Stimulated activated CD8-positive, alpha-beta memory T cell treated with anti-CD3 and anti-CD28 coated beads, Interleukin-2, amount 100 ng/mL, for 1 hour (primary cell): ENCODE results near the gene NCKAP1.
"Not testable (repeated sequence)": the region's sequence is repeated elsewhere in the genome, so short reads cannot be mapped to it uniquely, and the experiment has no call there.

Experiments
- DNase-seq, 2 donors: peaks; one replicate each; pipeline ENCODE4 v3.0.0-alpha.2; 2020; ENCODE audit warnings: low read depth in 2 of 2

The NCKAP1 gene

GRCh38 chr2:182907081-182907830, 131.0 kb downstream of the NCKAP1 start:
- DNase-seq, result no peak

GRCh38 chr2:182906454-182906853, 131.8 kb downstream of the NCKAP1 start:
- no peak for DNase-seq

GRCh38 chr2:182904844-182905243, 133.4 kb downstream of the NCKAP1 start:
- no peak for DNase-seq

DNA sequence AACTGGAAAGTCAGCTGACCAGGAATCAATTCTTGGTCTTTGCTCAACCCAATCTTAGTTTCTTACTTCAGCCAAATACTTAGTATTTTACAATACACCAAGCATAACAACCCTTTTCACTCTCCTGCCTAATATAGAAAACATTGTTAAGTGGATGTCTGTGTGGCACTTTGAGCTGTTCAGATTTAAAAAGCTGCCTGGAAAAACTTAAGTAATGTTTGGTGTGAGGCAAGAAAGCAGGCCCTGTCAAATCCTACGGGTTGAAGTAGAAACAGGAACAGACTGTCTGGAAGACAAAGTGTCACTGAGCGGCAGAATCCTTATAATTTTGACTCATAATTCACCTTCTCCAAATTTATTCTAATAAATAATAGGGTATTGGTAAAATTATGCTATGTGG, 134.7 kb downstream of the NCKAP1 start:
- no peak for DNase-seq

GRCh38 chr2:182901748-182902147, 136.5 kb downstream of the NCKAP1 start:
- DNase-seq, result no peak

DNA sequence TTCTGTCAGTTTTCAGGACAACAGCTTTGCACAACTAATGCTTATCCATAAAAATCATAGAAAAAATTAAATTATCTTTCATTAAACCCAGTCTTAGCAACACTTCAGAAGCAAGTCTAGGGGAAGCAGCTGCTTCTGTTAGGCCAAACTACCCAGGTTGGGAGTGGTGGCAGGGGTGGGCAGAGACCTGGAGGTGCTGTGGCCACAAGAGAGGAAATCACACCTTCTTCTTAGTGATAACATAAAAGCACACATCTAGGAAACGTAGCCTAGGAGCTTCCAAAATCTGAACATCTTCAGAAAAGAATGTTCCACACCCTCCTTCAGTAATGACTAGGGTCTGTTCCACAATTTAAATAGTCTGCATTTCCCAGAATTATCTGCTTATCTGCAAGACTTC, 139.5 kb downstream of the NCKAP1 start:
- DNase-seq, result no peak

- DNase-seq, result no peak
Observed at GRCh38 chr2:182897137-182897536, 141.1 kb downstream of the NCKAP1 start.

DNA sequence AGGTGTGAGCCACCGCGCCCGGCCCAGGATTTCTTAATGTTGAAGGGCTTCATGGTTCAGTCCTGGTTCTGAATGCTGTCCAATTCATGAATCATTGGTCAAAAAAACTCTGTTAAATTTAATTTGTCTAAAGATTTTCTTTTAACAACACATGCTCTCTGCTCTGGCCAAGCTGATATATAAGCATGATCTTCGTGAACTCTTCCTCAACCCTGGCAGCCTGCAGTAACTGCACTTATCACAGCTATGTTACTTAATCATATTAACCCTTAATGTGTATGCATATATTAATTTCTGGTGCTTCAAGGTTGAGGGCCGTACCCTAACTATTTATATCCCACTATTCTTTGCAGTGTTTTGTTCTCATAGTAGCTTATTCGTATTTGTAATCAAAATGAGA, 142.5 kb downstream of the NCKAP1 start:
- no peak for DNase-seq

DNA sequence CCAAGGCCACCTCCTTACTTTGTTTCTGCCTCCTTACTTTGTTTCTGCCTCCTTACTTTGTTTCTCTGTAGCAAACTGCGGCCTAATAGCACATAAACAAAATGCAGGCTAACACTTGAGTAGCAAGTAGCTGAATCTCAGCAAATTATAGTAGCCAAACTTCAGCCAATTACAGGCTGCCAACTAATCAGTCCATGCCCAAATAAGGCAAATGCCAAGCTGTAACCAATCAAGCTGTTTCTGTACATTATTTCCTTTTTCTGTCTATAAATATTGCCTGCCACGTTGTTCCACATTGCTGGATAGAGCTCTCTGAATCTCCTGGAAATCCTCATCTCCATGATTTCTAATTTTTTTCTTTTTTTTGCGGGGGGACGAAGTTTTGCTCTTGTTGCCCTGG, 143.1 kb downstream of the NCKAP1 start:
- no peak for DNase-seq

- DNase-seq, result no peak
Observed at GRCh38 chr2:182894174-182894573, 144.1 kb downstream of the NCKAP1 start.

- DNase-seq, result no peak
Observed at GRCh38 chr2:182893666-182894065, 144.6 kb downstream of the NCKAP1 start.

DNA sequence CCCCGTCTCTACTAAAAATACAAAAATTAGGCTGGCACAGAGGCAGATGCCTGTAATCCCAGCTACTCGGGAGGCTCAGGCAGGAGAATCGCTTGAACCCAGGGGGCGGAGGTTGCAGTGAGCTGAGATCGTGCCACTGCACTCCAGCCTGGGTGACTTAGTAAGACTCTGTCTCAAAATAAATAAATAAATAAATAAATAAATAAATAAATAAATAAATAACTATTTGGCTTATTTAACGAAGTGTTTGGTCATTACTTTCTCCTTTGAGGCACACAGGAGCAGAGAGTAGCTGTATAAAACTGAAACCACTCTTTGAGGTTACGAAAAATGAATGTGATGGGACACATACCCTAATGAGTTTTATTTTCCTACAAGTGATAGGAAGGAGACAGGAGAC, 145.2 kb downstream of the NCKAP1 start:
- DNase-seq, result not testable (repeated sequence)

GRCh38 chr2:182891611-182892010, 146.6 kb downstream of the NCKAP1 start:
- no peak for DNase-seq

DNA sequence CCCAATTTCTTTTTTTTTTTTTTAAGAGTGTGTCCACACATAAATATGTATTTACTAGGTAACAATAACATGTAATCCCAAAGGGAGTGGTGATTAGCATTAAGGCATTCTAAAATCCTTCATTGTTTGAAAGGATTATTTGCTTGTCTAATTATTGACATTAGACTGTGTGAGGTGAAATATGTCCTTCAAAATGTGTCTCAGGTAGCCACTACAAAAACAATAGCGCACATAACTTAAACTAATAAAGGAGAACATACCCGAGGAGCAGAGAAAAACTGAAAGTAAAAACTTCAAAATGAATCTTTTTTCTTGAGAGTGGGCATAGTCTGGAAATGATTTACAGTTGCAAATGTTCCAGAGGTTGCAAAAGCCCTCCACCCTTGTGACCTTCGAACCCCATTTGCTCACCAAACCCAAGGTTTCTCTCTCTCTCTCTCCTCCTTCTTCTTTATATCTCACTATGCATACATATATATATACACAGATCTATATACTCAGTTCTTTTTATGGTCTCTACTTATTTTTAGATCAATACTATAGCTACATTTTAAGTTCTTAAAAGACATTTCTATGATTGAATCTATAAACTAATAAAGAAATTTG, 147.4 kb downstream of the NCKAP1 start:
- DNase-seq, result no peak

DNA sequence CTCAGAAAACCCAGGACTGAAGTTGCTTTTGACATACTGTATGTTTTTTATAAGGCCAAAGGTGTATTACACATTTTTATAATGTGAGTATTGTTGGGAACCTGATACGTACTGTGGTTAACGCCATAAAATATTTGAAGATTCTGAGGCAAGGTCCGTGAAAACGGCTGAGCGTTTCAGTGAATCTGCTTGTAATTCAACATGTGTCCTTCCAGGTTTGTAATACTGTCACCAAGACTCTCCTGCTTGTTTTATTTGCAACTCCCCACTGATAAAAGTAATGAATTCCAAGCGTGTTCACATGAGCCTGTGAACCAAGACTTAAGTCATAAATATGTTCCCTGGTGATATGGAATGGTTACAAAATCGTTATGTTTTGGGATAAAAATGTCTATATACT, 148.0 kb downstream of the NCKAP1 start:
- no peak for DNase-seq

DNA sequence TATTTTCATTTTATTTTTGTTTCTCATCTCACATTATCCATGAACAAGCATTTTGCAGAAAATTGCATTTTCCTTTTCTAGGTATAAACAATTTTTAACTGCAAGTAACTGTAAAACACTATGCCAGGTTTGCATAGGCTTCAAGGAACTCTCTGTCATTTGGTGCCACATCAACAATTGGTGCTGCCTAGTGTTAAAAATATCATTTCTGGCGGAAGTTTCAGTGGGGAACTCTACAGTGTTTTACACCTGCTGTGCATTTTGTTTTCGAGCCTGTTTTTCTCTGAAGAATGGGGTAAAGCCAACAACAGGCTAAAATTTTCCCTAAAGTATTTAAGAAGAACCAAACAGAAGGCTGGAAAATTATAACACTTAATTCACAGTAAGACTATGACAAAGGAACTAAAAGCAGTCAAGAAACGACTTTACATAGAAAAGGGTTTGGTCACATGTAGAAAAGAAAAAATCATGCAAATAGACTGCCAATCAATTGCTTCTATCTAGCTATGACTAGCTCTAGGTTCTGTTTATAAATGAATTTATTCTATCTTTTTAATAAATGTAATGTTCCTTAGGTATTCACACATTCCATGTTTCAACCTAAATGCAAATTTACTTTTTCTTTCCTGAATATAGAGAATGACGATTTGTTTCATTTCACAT, 150.4 kb downstream of the NCKAP1 start:
- DNase-seq, result no peak

DNA sequence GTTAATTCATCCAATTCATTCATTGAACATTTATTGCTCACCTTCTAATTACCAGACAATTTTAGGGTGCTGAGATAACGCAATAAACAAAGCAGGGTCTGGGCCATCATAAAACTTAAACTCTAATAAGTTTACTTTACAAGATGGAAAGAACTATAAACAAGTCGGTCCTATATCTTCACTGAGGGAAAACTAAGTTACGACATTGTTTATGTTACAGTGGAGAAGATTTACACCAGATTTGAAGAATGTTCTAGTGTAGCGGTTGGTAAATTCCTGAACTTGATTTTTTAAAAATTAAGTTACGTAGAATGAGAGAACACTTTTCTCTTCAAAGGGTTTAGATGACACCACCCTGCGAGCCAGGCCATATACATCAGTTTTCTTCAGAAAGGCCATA, 151.2 kb downstream of the NCKAP1 start:
- no peak for DNase-seq

- no peak for DNase-seq
Observed at GRCh38 chr2:182885771-182886170, 152.5 kb downstream of the NCKAP1 start.

DNA sequence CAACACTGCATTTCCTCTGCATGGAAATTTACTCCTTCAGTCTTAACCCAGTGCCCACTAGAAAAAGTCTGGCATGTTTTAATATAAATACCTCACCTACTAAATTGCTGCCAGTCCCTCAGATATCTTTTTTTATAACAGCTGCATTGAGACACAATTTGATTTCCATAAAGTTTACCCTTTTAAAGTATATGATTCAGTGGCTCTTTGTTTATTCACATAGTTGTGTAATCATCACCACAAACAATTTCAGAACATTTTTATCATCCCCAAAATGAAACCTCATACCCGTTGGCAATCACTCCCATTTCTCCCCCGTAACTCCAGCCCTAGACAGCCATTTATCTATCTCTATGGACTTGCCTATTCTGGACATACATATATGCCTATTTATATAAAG, 154.8 kb downstream of the NCKAP1 start:
- no peak for DNase-seq

- DNase-seq, result not testable (repeated sequence)
Observed at GRCh38 chr2:182880100-182880499, 158.2 kb downstream of the NCKAP1 start.

DNA sequence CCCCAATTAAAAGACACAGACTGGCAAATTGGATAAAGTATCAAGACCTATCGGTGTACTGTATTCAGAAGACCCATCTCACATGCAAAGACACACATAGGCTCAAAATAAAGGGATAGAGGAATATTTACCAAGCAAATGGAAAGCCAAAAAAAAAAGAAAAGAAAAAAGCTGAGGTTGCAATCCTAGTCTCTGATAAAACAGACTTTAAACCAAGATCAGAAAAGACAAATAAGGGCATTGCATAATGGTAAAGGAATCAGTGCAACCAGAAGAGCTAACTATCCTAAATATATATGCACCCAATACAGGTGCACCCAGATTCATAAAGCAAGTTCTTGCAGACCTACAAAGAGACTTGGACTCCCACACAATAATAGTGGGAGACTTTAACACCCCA, 161.6 kb downstream of the NCKAP1 start:
- not testable (repeated sequence) for DNase-seq

GRCh38 chr2:182870227-182870626, 168.0 kb downstream of the NCKAP1 start:
- no peak for DNase-seq
